Panc1 (cell line): Measurements from ENCODE around the gene CTXN1.

Source experiments
- CTCF ChIP-seq: fragments of 450-650 bp; IDR thresholded peaks from 2 replicates; pipeline ENCODE4 v1.5.1; 2017; ENCODE audit warnings: mild to moderate bottlenecking
- POLR2AphosphoS5 ChIP-seq: IDR thresholded peaks from 2 replicates; pipeline ENCODE4 v1.6.1; 2012; ENCODE audit warnings: mild to moderate bottlenecking, low read depth, low read length, moderate library complexity
- REST ChIP-seq, 2 experiments: IDR thresholded peaks; 2 replicates each; pipeline ENCODE4 v1.6.1; 2011 to 2012; ENCODE audit warnings: low read depth in 2 of 2, control low read depth in 1 of 2, low read length in 1 of 2, mild to moderate bottlenecking in 1 of 2, moderate library complexity in 1 of 2; ENCODE audit not compliant: insufficient read depth in 1 of 2

GRCh38 chr19:7908078-7908699, 17.7 kb downstream of the CTXN1 start:
- TF ChIP-seq CTCF = no peak
- TF ChIP-seq REST (IDR thresholded peaks at IDR 0.05; ENCODE audit: insufficient read depth in 1 of 2, low read depth in 2 of 2, low read length in 1 of 2) = no peak
- TF ChIP-seq POLR2AphosphoS5 = no peak
